ENCODE data around the gene FZR1. TPM values are rescaled to one million over a fixed set of nuclear protein-coding genes. Genes with fewer than 3 reads are reported as not detected.

The FZR1 gene
- polyA plus RNA-seq, 3 donors: 7.7 to 44.6 (median 9.4) TPM

DNA sequence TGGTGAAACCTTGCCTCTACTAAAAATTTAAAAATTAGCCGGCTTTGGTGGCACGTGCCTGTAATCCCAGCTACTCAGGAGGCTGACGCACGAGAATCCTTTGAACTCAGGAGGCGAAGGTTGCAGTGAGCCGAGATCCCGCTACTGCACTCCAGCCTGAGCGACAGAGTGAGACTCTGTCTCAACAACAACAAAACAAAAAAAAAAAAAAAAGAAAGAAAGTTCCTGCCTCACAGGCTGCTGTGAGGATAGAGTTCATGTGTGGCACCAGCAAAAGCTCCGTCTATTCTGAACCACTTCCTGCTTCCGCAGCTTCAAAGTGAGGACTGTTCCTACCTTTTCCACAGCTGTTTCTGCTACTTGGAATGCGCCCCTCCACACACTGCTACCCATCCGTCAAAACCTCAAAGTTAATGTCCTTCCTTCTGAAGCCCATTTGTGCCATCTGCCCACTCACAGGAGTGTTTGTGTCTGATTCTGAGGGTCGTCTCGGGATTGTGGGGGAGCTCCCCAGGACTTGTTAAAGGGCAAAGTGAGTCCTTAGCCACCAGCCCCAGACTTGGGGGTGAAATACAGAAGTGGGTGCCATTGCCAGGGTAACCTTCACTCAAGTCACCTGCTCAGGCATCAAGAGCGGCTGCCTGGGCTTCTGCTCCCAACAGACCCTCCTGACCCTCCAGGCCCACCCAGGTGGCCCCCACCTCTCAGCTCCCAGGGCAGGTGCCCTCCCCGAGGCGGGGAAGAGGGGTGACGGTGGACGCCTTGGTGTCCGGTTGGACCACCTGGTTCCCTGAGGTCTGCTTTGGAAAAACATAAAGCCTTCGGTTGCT is 48.4 kb downstream of the FZR1 start:
- 53% methylated on average over 13 of the region's 21 CpGs for WGBS (ENCODE audit: insufficient coverage)

More for the DNA sequence above, 48.4 kb downstream of the FZR1 start:
- peak overlapping the region; percentile 75 to 88 for H3K27ac ChIP-seq (ENCODE audit: low read depth in 1 of 2, low read length in 2 of 2)
- H3K9me3 ChIP-seq (replicated peaks in 1 of 2; ENCODE audit: control insufficient read depth in 1 of 2, insufficient read depth in 1 of 2, low read length in 2 of 2): no peaks in the 10 kb centered on the region
- intact Hi-C loops (cut with micrococcal nuclease): loop anchor here (5.0 kb wide), 2 partner anchors 47 to 73 kb away; partner anchors contain the start of genes FZR1 (in 2 of the 2) and CACTIN (in 1 of the 2)
- H3K36me3 Mint-ChIP-seq: peaks cover 21 to 25% of the 10 kb centered on the region in 2 donors
- peaks cover 0 to 1% (median 0%) of the 10 kb centered on the region in 3 donors for H3K27me3 Mint-ChIP-seq (ENCODE audit: low read depth in 3 of 3)
- H3K9ac ChIP-seq (ENCODE audit: insufficient read depth, low read length, poor library complexity, severe bottlenecking): no peak overlapping the region
- TF ChIP-seq, protein P1, sequence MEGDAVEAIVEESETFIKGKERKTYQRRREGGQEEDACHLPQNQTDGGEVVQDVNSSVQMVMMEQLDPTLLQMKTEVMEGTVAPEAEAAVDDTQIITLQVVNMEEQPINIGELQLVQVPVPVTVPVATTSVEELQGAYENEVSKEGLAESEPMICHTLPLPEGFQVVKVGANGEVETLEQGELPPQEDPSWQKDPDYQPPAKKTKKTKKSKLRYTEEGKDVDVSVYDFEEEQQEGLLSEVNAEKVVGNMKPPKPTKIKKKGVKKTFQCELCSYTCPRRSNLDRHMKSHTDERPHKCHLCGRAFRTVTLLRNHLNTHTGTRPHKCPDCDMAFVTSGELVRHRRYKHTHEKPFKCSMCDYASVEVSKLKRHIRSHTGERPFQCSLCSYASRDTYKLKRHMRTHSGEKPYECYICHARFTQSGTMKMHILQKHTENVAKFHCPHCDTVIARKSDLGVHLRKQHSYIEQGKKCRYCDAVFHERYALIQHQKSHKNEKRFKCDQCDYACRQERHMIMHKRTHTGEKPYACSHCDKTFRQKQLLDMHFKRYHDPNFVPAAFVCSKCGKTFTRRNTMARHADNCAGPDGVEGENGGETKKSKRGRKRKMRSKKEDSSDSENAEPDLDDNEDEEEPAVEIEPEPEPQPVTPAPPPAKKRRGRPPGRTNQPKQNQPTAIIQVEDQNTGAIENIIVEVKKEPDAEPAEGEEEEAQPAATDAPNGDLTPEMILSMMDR (IDR thresholded peaks at IDR 0.05): no peak
- no peaks in the 10 kb centered on the region for H3K27me3 ChIP-seq (ENCODE audit: control insufficient read depth in 2 of 2, insufficient read depth in 2 of 2, low read length in 2 of 2)
- peak in 2 of 3 donors; percentile 46 to 51 for DNase-seq
- H3K4me3 Mint-ChIP-seq: peak overlapping the region; percentile 100
- peaks cover 18% of the 10 kb centered on the region for H4K20me1 ChIP-seq (ENCODE audit: insufficient read depth, low read length)
- peaks cover 0 to 2% (median 0%) of the 10 kb centered on the region in 7 donors for H3K9me3 Mint-ChIP-seq
- peaks cover 62% of the 10 kb centered on the region for H3K4me1 Mint-ChIP-seq
- H3K36me3 ChIP-seq (replicated peaks in 1 of 2; ENCODE audit: control insufficient read depth in 1 of 2, insufficient read depth in 2 of 2, low read length in 2 of 2): peaks cover 3 to 12% of the 10 kb centered on the region in 2 donors
- no peak overlapping the region for H2AFZ ChIP-seq (ENCODE audit: insufficient read depth, low read depth, low read length, poor library complexity, severe bottlenecking)
- peaks cover 68 to 75% of the 10 kb centered on the region in 2 donors for H3K4me1 ChIP-seq (ENCODE audit: control insufficient read depth in 1 of 2, insufficient read depth in 2 of 2, low read length in 2 of 2)
- peaks cover 67% of the 10 kb centered on the region for H3K79me2 ChIP-seq (ENCODE audit: insufficient read depth, low read length)
- H3K4me2 ChIP-seq (replicated peaks; ENCODE audit: extremely low read depth, low read length, poor library complexity, severe bottlenecking): peak overlapping the region; percentile 98
- peak overlapping the region; percentile 78 to 97 (median 91) for H3K27ac Mint-ChIP-seq
- peak overlapping the region in 2 of 3 experiments; percentile 6 to 98 for H3K4me3 ChIP-seq (replicated peaks in 1 of 3; ENCODE audit: low read depth in 2 of 3, low read length in 3 of 3)

Measured in CD14-positive monocyte (primary cell).